ENCODE results near the gene CSTF2T.

Gene CSTF2T

GRCh38 chr10:51718804-51719291 is 19.5 kb upstream of the CSTF2T start:
- H3K4me3 ChIP-seq (ENCODE audit: insufficient read depth, low read length, poor library complexity, severe bottlenecking) = no peak overlapping the region
- H3K36me3 ChIP-seq (ENCODE audit: low read length) = no peaks in the 10 kb centered on the region
- no peak overlapping the region for H3K9ac ChIP-seq (ENCODE audit: low read length)
- H3K9me2 ChIP-seq (replicated peaks; ENCODE audit: insufficient read depth, low read length) = no peaks in the 10 kb centered on the region
- no peak overlapping the region for H3K4me2 ChIP-seq (ENCODE audit: low read depth, low read length, poor library complexity, severe bottlenecking)
- H4K20me1 ChIP-seq (ENCODE audit: low read depth, low read length) = no peaks in the 10 kb centered on the region
- TF ChIP-seq CTCF (IDR thresholded peaks at IDR 0.05; ENCODE audit: insufficient read depth, low read length, poor library complexity, severe bottlenecking) (no peak), EZH2phosphoT487 (conservative IDR thresholded peaks at IDR 0.05; ENCODE audit: low read length) (no peak)
- H3K27me3 ChIP-seq (ENCODE audit: low read length) = no peaks in the 10 kb centered on the region
- H3K27ac ChIP-seq (ENCODE audit: low read depth, low read length) = no peak overlapping the region
- H2AFZ ChIP-seq (ENCODE audit: low read depth, low read length, severe bottlenecking) = no peak overlapping the region
- no peaks in the 10 kb centered on the region for H3K79me2 ChIP-seq (ENCODE audit: insufficient read depth, low read length)
- H3K9me3 ChIP-seq (ENCODE audit: insufficient read depth, low read length) = no peaks in the 10 kb centered on the region
- H3F3A ChIP-seq (ENCODE audit: insufficient read depth) = no peaks in the 10 kb centered on the region

DNA sequence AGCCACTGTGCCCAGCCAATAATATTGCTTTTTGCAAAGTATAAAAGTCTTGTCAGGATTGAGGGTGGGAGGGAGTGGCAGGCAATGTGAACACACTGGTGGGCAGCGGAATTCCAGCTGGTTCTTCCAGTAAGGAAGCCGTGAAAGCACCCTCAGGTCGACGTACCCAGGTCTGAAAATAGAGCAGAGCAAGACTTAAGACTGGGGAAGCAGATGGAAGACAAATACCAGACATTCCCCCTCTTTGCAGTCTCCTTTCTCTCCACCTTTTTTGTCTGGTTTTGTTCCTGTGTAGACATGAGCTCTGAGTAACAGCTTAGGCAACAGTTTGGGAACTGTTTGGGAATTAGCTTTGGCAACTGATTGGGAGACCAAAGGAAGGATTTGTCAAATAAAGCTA is 17.6 kb upstream of the CSTF2T start:
- Histone ChIP-seq H2AFZ (ENCODE audit: low read depth, low read length, severe bottlenecking) (no peak overlapping the region), H3K79me2 (ENCODE audit: insufficient read depth, low read length) (no peaks in the 10 kb centered on the region), H3K9me2 (replicated peaks; ENCODE audit: insufficient read depth, low read length) (no peaks in the 10 kb centered on the region), H3K4me2 (ENCODE audit: low read depth, low read length, poor library complexity, severe bottlenecking) (no peak overlapping the region), H4K20me1 (ENCODE audit: low read depth, low read length) (no peaks in the 10 kb centered on the region), H3F3A (ENCODE audit: insufficient read depth) (no peaks in the 10 kb centered on the region), H3K36me3 (ENCODE audit: low read length) (no peaks in the 10 kb centered on the region), H3K27ac (ENCODE audit: low read depth, low read length) (no peak overlapping the region), H3K4me3 (ENCODE audit: insufficient read depth, low read length, poor library complexity, severe bottlenecking) (no peak overlapping the region), H3K9ac (ENCODE audit: low read length) (no peak overlapping the region), H3K9me3 (ENCODE audit: insufficient read depth, low read length) (no peaks in the 10 kb centered on the region), H3K27me3 (ENCODE audit: low read length) (no peaks in the 10 kb centered on the region)
- TF ChIP-seq CTCF (IDR thresholded peaks at IDR 0.05; ENCODE audit: insufficient read depth, low read length, poor library complexity, severe bottlenecking) (no peak), EZH2phosphoT487 (conservative IDR thresholded peaks at IDR 0.05; ENCODE audit: low read length) (no peak)

- Histone ChIP-seq H3K4me3 (ENCODE audit: insufficient read depth, low read length, poor library complexity, severe bottlenecking) (no peak overlapping the region), H3K9me3 (ENCODE audit: insufficient read depth, low read length) (no peaks in the 10 kb centered on the region), H3K79me2 (ENCODE audit: insufficient read depth, low read length) (no peaks in the 10 kb centered on the region), H3F3A (ENCODE audit: insufficient read depth) (no peaks in the 10 kb centered on the region), H2AFZ (ENCODE audit: low read depth, low read length, severe bottlenecking) (no peak overlapping the region), H3K36me3 (ENCODE audit: low read length) (no peaks in the 10 kb centered on the region), H3K9ac (ENCODE audit: low read length) (no peak overlapping the region), H3K27ac (ENCODE audit: low read depth, low read length) (no peak overlapping the region), H4K20me1 (ENCODE audit: low read depth, low read length) (no peaks in the 10 kb centered on the region), H3K9me2 (replicated peaks; ENCODE audit: insufficient read depth, low read length) (no peaks in the 10 kb centered on the region), H3K4me2 (ENCODE audit: low read depth, low read length, poor library complexity, severe bottlenecking) (no peak overlapping the region), H3K27me3 (ENCODE audit: low read length) (no peaks in the 10 kb centered on the region)
- TF ChIP-seq CTCF (IDR thresholded peaks at IDR 0.05; ENCODE audit: insufficient read depth, low read length, poor library complexity, severe bottlenecking) = no peak
- no peak for TF ChIP-seq EZH2phosphoT487 (conservative IDR thresholded peaks at IDR 0.05; ENCODE audit: low read length)
These were observed 12.1 kb upstream of the CSTF2T start for GRCh38 chr10:51711519-51711891.
